Common myeloid progenitor, CD34-positive (primary cell): ENCODE data around the gene IL12A. TPM values are rescaled to one million over a fixed set of nuclear protein-coding genes. Genes with fewer than 3 reads are reported as not detected.

Source experiments
- CTCF ChIA-PET: fragments of 350-600 bp; sonication (Branson Sonifier 250); formaldehyde crosslinking; loops from one replicate; lab custom pipeline; 2021; ENCODE audit warnings: antibody characterized with exemption; lab: Charles Lee
- POLR2A ChIA-PET: fragments of 350-600 bp; sonication (Branson Sonifier 250); formaldehyde crosslinking; loops from one replicate; lab custom pipeline; 2021; ENCODE audit warnings: antibody characterized with exemption; lab: Charles Lee
- DNase-seq, 3 donors: peaks; one replicate each; pipeline versions ENCODE4 v3.0.0 to v3.0.0-alpha.2; 2013
- H3K27ac ChIP-seq, 2 experiments: 1 replicate in 1 of 2; 2 replicates in 1 of 2; pipeline ENCODE4 v1.7.0; 2013; ENCODE audit warnings: inconsistent platforms in 2 of 2, low read length in 2 of 2, mild to moderate bottlenecking in 2 of 2, low read depth in 1 of 2, moderate library complexity in 1 of 2; ENCODE audit not compliant: severe bottlenecking in 2 of 2, insufficient read depth in 1 of 2, poor library complexity in 1 of 2
- H3K27me3 ChIP-seq, 5 experiments: replicated peaks in 2 of 5; 1 replicate in 3 of 5; 2 replicates in 2 of 5; pipeline versions ENCODE4 v1.6.1 to v1.7.0; 2013; ENCODE audit warnings: low read length in 4 of 5, mild to moderate bottlenecking in 2 of 5, moderate library complexity in 2 of 5, inconsistent platforms in 1 of 5; ENCODE audit not compliant: insufficient read depth in 5 of 5, control insufficient read depth in 4 of 5
- H3K36me3 ChIP-seq, 4 experiments: 1 replicate in 2 of 4; 2 replicates in 2 of 4; pipeline versions ENCODE4 v1.6.1 to v1.7.0; 2013; ENCODE audit warnings: low read length in 3 of 4, control low read depth in 1 of 4, mild to moderate bottlenecking in 1 of 4; ENCODE audit not compliant: control insufficient read depth in 4 of 4, insufficient read depth in 4 of 4
- H3K4me1 ChIP-seq, 4 experiments: 1 replicate in 3 of 4; 2 replicates in 1 of 4; pipeline versions ENCODE4 v1.6.1 to v1.7.1; 2013; ENCODE audit warnings: low read length in 3 of 4, mild to moderate bottlenecking in 3 of 4, control low read depth in 1 of 4, inconsistent platforms in 1 of 4, moderate library complexity in 1 of 4; ENCODE audit not compliant: control insufficient read depth in 4 of 4, insufficient read depth in 4 of 4; ENCODE audit errors: control extremely low read depth in 1 of 4
- H3K4me3 ChIP-seq, 7 experiments: 1 replicate in 4 of 7; 2 replicates in 3 of 7; pipeline versions ENCODE4 v1.5.1 to v1.7.0; 2013; ENCODE audit warnings: mild to moderate bottlenecking in 7 of 7, low read length in 6 of 7, moderate library complexity in 6 of 7, inconsistent platforms in 2 of 7, low read depth in 2 of 7, control low read depth in 1 of 7; ENCODE audit not compliant: insufficient read depth in 4 of 7, control insufficient read depth in 1 of 7; ENCODE audit errors: extremely low read depth in 1 of 7
- H3K9me3 ChIP-seq, 5 experiments: 1 replicate in 4 of 5; 2 replicates in 1 of 5; pipeline versions ENCODE4 v1.6.1 to v1.7.1; 2013; ENCODE audit warnings: low read length in 4 of 5, mild to moderate bottlenecking in 2 of 5, inconsistent platforms in 1 of 5, low read depth in 1 of 5, moderate library complexity in 1 of 5; ENCODE audit not compliant: control insufficient read depth in 4 of 5, insufficient read depth in 2 of 5; ENCODE audit errors: control extremely low read depth in 1 of 5
- WGBS: methylation state at CpG from one replicate; pipeline ENCODE4 v1.1.5; 2013; ENCODE audit not compliant: insufficient coverage; 5-methylcytosine and 5-hydroxymethylcytosine counted together
- polyA plus RNA-seq: library from polyadenylated mRNA; unstranded; fragments of 120-200 nt; gene quantifications from one replicate; pipeline ENCODE4 v1.2.1, GENCODE V29; 2013

The IL12A gene
- polyA plus RNA-seq, result 14.5 TPM

DNA sequence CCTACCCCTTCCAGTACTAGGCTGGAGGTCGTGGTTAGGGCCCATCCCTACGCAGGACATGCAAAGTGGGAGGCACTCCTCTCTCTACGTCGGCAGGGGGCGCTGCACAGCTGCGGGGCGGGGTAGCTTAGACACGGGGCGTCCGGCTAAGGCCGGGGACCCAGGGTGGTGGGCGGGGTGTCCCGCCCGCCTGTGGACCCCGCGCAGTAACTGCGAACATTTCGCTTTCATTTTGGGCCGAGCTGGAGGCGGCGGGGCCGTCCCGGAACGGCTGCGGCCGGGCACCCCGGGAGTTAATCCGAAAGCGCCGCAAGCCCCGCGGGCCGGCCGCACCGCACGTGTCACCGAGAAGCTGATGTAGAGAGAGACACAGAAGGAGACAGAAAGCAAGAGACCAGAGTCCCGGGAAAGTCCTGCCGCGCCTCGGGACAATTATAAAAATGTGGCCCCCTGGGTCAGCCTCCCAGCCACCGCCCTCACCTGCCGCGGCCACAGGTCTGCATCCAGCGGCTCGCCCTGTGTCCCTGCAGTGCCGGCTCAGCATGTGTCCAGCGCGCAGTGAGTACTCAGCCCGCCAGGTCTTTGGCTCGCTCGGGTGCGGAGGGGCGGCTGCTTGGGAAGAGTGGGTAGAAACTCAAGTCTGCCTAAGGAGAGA is at the start of gene IL12A:
IL12A (plus strand) TSS at position 219 of the 655 bp plus-strand sequence.
- H3K9me3 ChIP-seq, result peaks cover 0 to 2% (median 0%) of the 10 kb centered on the region in 5 experiments
- 0% methylated on average over 46 of the region's 54 CpGs for WGBS
- H3K36me3 ChIP-seq, result peaks cover 5 to 18% (median 11%) of the 10 kb centered on the region in 4 experiments
- H3K27ac ChIP-seq, result peak within 1 kb of the TSS; percentile 19 to 35
- peak; percentile 90 to 93 (median 93) for DNase-seq
- H3K27me3 ChIP-seq, result no peaks in the 10 kb centered on the region
- H3K4me3 ChIP-seq, result peak within 1 kb of the TSS; percentile 68 to 93 (median 75)
- peaks cover 1 to 34% (median 20%) of the 10 kb centered on the region in 4 experiments for H3K4me1 ChIP-seq
- POLR2A ChIA-PET, result interaction anchor here (0.6 to 0.8 kb wide), 2 partner anchors 14 to 239 kb away, joined by 3 read pairs; no protein-coding TSS in a partner anchor
- CTCF ChIA-PET, result interaction anchor here (0.8 to 16.6 kb wide), 24 partner anchors 12 to 188 kb away, joined by 3 to 231 read pairs (median 4); no protein-coding TSS in a partner anchor

DNA sequence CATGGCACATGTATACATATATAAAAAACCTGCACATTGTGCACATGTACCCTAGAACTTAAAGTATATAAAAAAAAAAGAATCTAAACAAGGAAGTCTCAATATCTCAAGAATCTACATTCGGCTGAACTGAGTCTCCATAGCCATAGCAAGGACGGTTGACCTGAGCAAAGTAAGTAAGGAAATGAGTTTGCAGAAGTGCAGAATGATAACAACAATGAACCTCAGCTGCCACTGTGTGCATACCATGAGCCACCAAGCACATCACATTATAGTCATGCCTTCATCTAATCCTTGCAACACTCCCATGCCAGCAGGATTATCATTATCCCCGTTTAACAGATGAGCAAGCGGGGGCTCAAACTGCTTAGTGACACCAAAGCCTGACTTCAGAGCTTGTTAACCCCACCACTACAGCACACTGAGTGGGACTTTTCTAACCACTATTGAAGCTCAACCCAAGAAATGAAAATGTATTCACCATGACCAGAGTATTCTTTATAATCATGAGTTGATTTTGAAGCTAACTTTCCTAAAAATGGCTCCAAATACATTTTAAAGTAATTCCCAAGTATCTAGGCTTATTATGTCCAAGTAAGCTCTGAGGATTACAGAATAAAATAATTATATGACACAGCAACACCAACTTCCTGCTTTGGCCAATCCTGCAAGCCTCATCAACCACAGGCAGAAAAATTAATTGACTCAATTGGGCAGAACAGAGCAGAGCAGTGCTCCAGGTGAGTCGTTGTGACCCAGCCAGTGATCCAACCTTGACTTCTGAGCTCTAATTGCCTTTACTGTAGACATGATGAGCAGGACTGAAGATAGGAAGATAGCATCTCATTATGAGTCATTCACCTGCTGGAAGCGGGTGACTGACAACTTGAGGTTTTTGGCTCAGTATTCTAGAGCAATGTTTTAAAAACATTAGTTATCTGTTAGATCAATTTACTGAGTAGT is 47.3 kb upstream of the IL12A start:
- WGBS, result 22% methylated on average over 4 of the region's 6 CpGs
- POLR2A ChIA-PET, result interaction anchor here (0.7 kb wide), 2 partner anchors 9 to 39 kb away, joined by 3 to 5 read pairs; no protein-coding TSS in a partner anchor
- H3K27me3 ChIP-seq, result no peaks in the 10 kb centered on the region
- peaks cover 4 to 17% (median 14%) of the 10 kb centered on the region in 4 experiments for H3K4me1 ChIP-seq
- peaks cover 0 to 2% (median 0%) of the 10 kb centered on the region in 5 experiments for H3K9me3 ChIP-seq
- peak overlapping the region in 3 of 7 experiments; percentile 6 to 41 (median 21) for H3K4me3 ChIP-seq
- no peaks in the 10 kb centered on the region for H3K36me3 ChIP-seq
- DNase-seq, result peak; percentile 51 to 93 (median 87)
- peak overlapping the region; percentile 11 to 26 for H3K27ac ChIP-seq
- CTCF ChIA-PET, result interaction anchor here (0.8 to 1.4 kb wide), 8 partner anchors 13 to 112 kb away, joined by 3 to 5 read pairs (median 3); partner anchors contain the start of gene IL12A

DNA sequence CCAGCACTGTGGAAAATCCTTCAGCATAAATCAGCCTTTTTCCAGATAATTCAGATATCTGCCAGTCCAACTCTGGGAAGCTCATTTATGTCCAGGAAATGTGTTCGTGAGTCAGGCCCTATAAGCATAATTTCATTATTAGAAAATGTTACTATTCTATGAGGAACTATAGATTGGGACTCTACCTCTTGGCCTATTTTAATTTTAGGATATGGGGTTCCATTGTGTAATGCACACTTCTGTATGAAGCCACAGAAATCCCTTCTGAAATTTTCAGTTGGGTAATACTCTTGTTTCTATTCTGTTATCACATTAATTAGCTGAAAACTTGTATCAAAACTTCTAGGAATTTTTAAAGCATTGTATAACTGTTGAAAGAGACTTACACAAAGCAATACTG is 43.9 kb upstream of the IL12A start:
- POLR2A ChIA-PET, result no interaction called here
- no peak overlapping the region for H3K4me3 ChIP-seq
- H3K4me1 ChIP-seq, result peaks cover 4 to 31% (median 24%) of the 10 kb centered on the region in 4 experiments
- H3K9me3 ChIP-seq, result peaks cover 0 to 2% (median 0%) of the 10 kb centered on the region in 5 experiments
- DNase-seq, result no peak
- H3K36me3 ChIP-seq, result no peaks in the 10 kb centered on the region
- CTCF ChIA-PET, result interaction anchor here (1.0 to 4.9 kb wide), 4 partner anchors 11 to 59 kb away, joined by 3 to 28 read pairs (median 7); partner anchors contain the start of gene IL12A
- no CpG with 5 or more reads among the region's 1 CpG for WGBS
- H3K27ac ChIP-seq, result no peak overlapping the region
- no peaks in the 10 kb centered on the region for H3K27me3 ChIP-seq

DNA sequence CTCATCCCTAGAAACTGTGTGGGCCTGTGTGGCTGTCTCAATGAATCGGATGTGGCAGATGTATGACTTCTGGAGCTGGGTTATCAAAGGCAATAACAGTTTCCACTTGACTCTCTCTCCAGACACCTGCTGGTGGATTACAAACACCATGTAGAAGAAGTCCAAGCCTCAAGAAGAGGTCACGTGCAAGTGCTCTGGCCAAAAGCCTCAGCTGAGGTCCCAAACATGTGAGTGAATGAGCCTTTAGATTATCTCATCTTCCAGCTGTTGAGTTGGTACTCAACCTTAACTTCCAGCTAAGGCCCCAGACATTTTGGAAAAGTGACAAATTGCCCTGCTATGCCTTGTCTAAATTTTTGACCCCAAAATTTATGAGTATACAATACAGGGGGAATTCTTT is 42.7 kb upstream of the IL12A start:
- H3K4me3 ChIP-seq, result no peak overlapping the region
- peaks cover 0 to 2% (median 0%) of the 10 kb centered on the region in 5 experiments for H3K9me3 ChIP-seq
- no peak overlapping the region for H3K27ac ChIP-seq
- H3K27me3 ChIP-seq, result no peaks in the 10 kb centered on the region
- ChIA-PET CTCF (interaction anchor here (0.7 to 4.9 kb wide), 7 partner anchors 33 to 117 kb away, joined by 3 to 28 read pairs (median 4); partner anchors contain the start of gene IL12A), POLR2A (no interaction called here)
- DNase-seq, result no peak
- 100% methylated on average over 1 of the region's 2 CpGs for WGBS
- H3K4me1 ChIP-seq, result peaks cover 4 to 38% (median 28%) of the 10 kb centered on the region in 4 experiments
- H3K36me3 ChIP-seq, result no peaks in the 10 kb centered on the region

DNA sequence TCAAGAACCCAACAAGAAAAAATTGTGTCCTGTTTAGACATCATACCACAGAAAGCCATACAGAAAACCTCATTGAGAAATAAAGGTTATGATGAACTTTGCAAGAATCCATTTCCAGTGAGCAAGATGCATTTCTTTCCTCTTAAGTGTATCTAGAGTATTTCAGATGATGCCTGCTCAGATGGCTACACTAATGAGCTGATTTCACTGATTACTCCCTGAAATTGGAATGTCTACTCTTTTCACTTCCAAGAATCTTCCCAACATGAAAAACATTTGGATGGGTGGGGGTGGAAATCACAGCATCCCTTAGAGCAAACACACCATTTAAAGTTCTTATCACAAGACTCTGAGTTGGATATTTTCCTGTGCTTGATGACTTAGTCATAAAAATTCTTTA is 41.4 kb upstream of the IL12A start:
- Histone ChIP-seq H3K27me3 (no peaks in the 10 kb centered on the region), H3K27ac (no peak overlapping the region), H3K36me3 (no peaks in the 10 kb centered on the region), H3K4me1 (peaks cover 0 to 31% (median 17%) of the 10 kb centered on the region in 4 experiments), H3K9me3 (peaks cover 0 to 2% (median 0%) of the 10 kb centered on the region in 5 experiments), H3K4me3 (no peak overlapping the region)
- ChIA-PET CTCF (interaction anchor here (1.1 to 4.9 kb wide), 5 partner anchors 22 to 59 kb away, joined by 3 to 28 read pairs (median 10); partner anchors contain the start of gene IL12A), POLR2A (no interaction called here)
- no peak for DNase-seq

DNA sequence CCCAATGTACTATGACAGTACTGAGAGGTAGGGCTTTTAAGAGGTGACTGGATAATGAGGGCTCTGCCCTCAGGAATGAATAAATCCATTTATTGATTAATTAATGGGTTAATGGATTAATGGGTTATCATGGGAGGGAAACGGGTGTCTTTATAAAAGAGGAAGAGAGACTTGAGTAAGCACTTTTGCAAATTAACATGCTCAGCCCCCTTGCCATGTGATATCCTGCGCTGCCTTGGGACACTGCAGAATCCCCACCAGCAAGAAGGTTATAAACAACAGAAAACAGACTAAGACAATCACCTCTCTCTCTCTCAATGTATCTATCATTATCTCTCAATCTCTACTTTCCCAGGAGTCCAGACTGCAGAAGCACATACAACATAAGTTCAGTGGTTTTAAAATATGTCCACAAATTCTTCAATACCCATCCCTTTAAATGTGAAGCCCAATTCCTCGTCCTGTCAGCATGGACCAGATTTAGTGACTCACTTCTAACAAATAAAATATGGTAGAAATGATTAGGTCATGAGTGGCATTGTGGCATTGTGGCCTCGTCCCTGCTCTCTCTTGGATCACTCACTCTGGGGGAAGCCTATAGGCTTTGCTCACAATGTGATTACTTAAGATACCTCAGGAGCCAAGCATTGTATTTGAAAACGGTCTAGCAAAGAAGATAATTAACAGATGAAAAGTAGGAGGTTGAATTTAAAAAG is 40.0 kb upstream of the IL12A start:
- Histone ChIP-seq H3K27me3 (no peaks in the 10 kb centered on the region), H3K4me1 (peaks cover 0 to 31% (median 15%) of the 10 kb centered on the region in 4 experiments), H3K27ac (no peak overlapping the region), H3K36me3 (no peaks in the 10 kb centered on the region), H3K9me3 (peaks cover 0 to 2% (median 0%) of the 10 kb centered on the region in 5 experiments), H3K4me3 (no peak overlapping the region)
- peak in 2 of 3 donors; percentile 60 to 70 for DNase-seq
- ChIA-PET CTCF (interaction anchor here (2.6 to 4.9 kb wide), 2 partner anchors 40 to 58 kb away, joined by 13 to 28 read pairs; partner anchors contain the start of gene IL12A), POLR2A (no interaction called here)
- WGBS, result 30% methylated on average over 2 of the region's 5 CpGs
